Activated B cell treated with CpG ODN at 0.5 μM for 24 hours (primary cell): Measurements from ENCODE around the gene CLEC2A. TPM values are rescaled to one million over a fixed set of nuclear protein-coding genes. Genes with fewer than 3 reads are reported as not detected.

ENCODE experiments used
- ATAC-seq: fragments of 200-7000 bp; cut with Tn5 transposase; one replicate; pipeline ENCODE4 v1.10.0; 2021; ENCODE audit warnings: low read depth, mild to moderate bottlenecking, moderate library complexity
- CTCF ChIA-PET: fragments of 350-600 bp; sonication (Branson Sonifier 250); formaldehyde crosslinking; loops from one replicate; lab custom pipeline; 2021; ENCODE audit warnings: antibody characterized with exemption; lab: Charles Lee
- POLR2A ChIA-PET: fragments of 350-600 bp; sonication (Branson Sonifier 250); formaldehyde crosslinking; loops from one replicate; lab custom pipeline; 2021; ENCODE audit warnings: antibody characterized with exemption; lab: Charles Lee
- DNase-seq: peaks from one replicate; pipeline ENCODE4 v3.0.0; 2022
- H3K27ac Mint-ChIP-seq: one replicate; pipeline ENCODE4 v1.8.0; 2020; ENCODE audit warnings: mixed read lengths
- H3K27me3 Mint-ChIP-seq: one replicate; pipeline ENCODE4 v1.8.0; 2021; ENCODE audit warnings: mixed read lengths
- H3K36me3 Mint-ChIP-seq: one replicate; pipeline ENCODE4 v1.8.0; 2021; ENCODE audit warnings: low read depth, mixed read lengths
- H3K4me1 Mint-ChIP-seq: one replicate; pipeline ENCODE4 v1.8.0; 2021; ENCODE audit warnings: mixed read lengths
- H3K4me3 Mint-ChIP-seq: one replicate; pipeline ENCODE4 v1.8.0; 2020; ENCODE audit warnings: mild to moderate bottlenecking, mixed read lengths
- H3K9me3 Mint-ChIP-seq: one replicate; pipeline ENCODE4 v1.8.0; 2020; ENCODE audit warnings: mixed read lengths
- CTCF ChIP-seq: fragments of 200-600 bp; IDR thresholded peaks from one replicate; pipeline ENCODE4 v1.8.0; 2022; ENCODE audit warnings: antibody characterized with exemption, mild to moderate bottlenecking
- intact Hi-C: fragments of 100-400 bp; cut with micrococcal nuclease; formaldehyde crosslinking; loops from one replicate; pipeline ENCODE4 v1.15.1; 2024
- total RNA-seq: library from RNA; stranded (reverse); gene quantifications from 2 replicates; pipeline ENCODE4 v1.2.3, GENCODE V29; 2022

The CLEC2A gene
- total RNA-seq, 1 donor from 2014 or later = not detected

- peaks cover 37% of the 10 kb centered on the region for H3K4me1 Mint-ChIP-seq
- no peaks in the 10 kb centered on the region for H3K9me3 Mint-ChIP-seq
- peaks cover 13% of the 10 kb centered on the region for H3K36me3 Mint-ChIP-seq
- H3K27me3 Mint-ChIP-seq = peaks cover 2% of the 10 kb centered on the region
- H3K4me3 Mint-ChIP-seq = peak within 1 kb of the TSS; percentile 95
- ATAC-seq (peak; percentile 63), DNase-seq (no peak)
- ChIA-PET POLR2A (interaction anchor here (1.0 to 3.9 kb wide), 3 partner anchors 111 to 495 kb away, joined by 4 to 16 read pairs (median 8); partner anchors contain the start of gene CLEC2D), CTCF (interaction anchor here (1.3 to 2.0 kb wide), 2 partner anchors 55 to 120 kb away, joined by 5 read pairs; no protein-coding TSS in a partner anchor)
- intact Hi-C loops = loop anchor here (2.0 to 5.0 kb wide), 7 partner anchors 57 to 743 kb away; partner anchors contain the start of genes CD69 and MAGOHB
- peak within 1 kb of the TSS; percentile 98 for H3K27ac Mint-ChIP-seq
- TF ChIP-seq CTCF = no peak
Measured at GRCh38 chr12:9869307-9870161, 62.6 kb downstream of the CLEC2A start, which contains the start of gene CLEC2B. Gene CLEC2B, minus strand, starts transcription at chr12:9869354.

GRCh38 chr12:9868951-9869306 lies 63.2 kb downstream of the CLEC2A start:
- Mint-ChIP-seq H3K36me3 (peaks cover 18% of the 10 kb centered on the region), H3K4me3 (peak overlapping the region; percentile 95), H3K4me1 (peaks cover 42% of the 10 kb centered on the region), H3K9me3 (peaks cover 5% of the 10 kb centered on the region), H3K27me3 (peaks cover 2% of the 10 kb centered on the region), H3K27ac (peak overlapping the region; percentile 98)
- POLR2A ChIA-PET = interaction anchor here (1.0 to 3.9 kb wide), 4 partner anchors 111 to 496 kb away, joined by 4 to 16 read pairs (median 12); partner anchors contain the start of gene CLEC2D
- no peak for TF ChIP-seq CTCF
- ATAC-seq (no peak), DNase-seq (no peak)
- CTCF ChIA-PET = interaction anchor here (1.3 to 2.0 kb wide), 2 partner anchors 55 to 119 kb away, joined by 5 read pairs; no protein-coding TSS in a partner anchor
- intact Hi-C loops = loop anchor here (2.0 to 5.0 kb wide), 7 partner anchors 57 to 743 kb away; partner anchors contain the start of genes CD69 and MAGOHB

- DNase-seq = no peak
- ATAC-seq = no peak
- H3K27me3 Mint-ChIP-seq = peaks cover 2% of the 10 kb centered on the region
- H3K36me3 Mint-ChIP-seq = peaks cover 23% of the 10 kb centered on the region
- CTCF ChIA-PET = interaction anchor here (1.3 to 2.0 kb wide), 2 partner anchors 54 to 119 kb away, joined by 5 read pairs; no protein-coding TSS in a partner anchor
- H3K4me3 Mint-ChIP-seq = peak overlapping the region; percentile 95
- peak overlapping the region; percentile 98 for H3K27ac Mint-ChIP-seq
- intact Hi-C loops = loop anchor here (2.0 to 5.0 kb wide), 7 partner anchors 56 to 744 kb away; partner anchors contain the start of genes CD69 and MAGOHB
- peaks cover 11% of the 10 kb centered on the region for H3K9me3 Mint-ChIP-seq
- peaks cover 42% of the 10 kb centered on the region for H3K4me1 Mint-ChIP-seq
- TF ChIP-seq CTCF = no peak
- POLR2A ChIA-PET = interaction anchor here (1.2 to 3.9 kb wide), 3 partner anchors 110 to 220 kb away, joined by 8 to 16 read pairs (median 15); partner anchors contain the start of gene CLEC2D
Measured at GRCh38 chr12:9868311-9868801, 63.8 kb downstream of the CLEC2A start.

GRCh38 chr12:9867531-9867930 lies 64.6 kb downstream of the CLEC2A start:
- Mint-ChIP-seq H3K36me3 (peaks cover 32% of the 10 kb centered on the region), H3K27ac (peak overlapping the region; percentile 87), H3K4me1 (peaks cover 49% of the 10 kb centered on the region), H3K27me3 (peaks cover 2% of the 10 kb centered on the region), H3K9me3 (peaks cover 13% of the 10 kb centered on the region), H3K4me3 (peak overlapping the region; percentile 83)
- CTCF ChIA-PET = interaction anchor here (1.5 to 2.0 kb wide), 2 partner anchors 70 to 118 kb away, joined by 3 to 5 read pairs; no protein-coding TSS in a partner anchor
- ATAC-seq (no peak), DNase-seq (no peak)
- intact Hi-C loops = loop anchor here (5.0 kb wide), 4 partner anchors 55 to 745 kb away; partner anchors contain the start of gene MAGOHB
- POLR2A ChIA-PET = interaction anchor here (0.6 to 3.9 kb wide), 9 partner anchors 40 to 520 kb away, joined by 3 to 16 read pairs (median 3); partner anchors contain the start of genes CD69, CLEC2D and CLEC7A
- no peak for TF ChIP-seq CTCF
